Peyer's patch (tissue), 4 donors: Measurements from ENCODE around the gene DLGAP1. TPM values are rescaled to one million over a fixed set of nuclear protein-coding genes. Genes with fewer than 3 reads are reported as not detected.
"Not testable (repeated sequence)": the region's sequence is repeated elsewhere in the genome, so short reads cannot be mapped to it uniquely, and the experiment has no call there.

Experiments used
- DNase-seq, 3 donors: peaks; one replicate each; pipeline ENCODE4 v3.0.0-alpha.2; 2017 to 2019
- H3K27ac ChIP-seq, 4 donors: fragments of 200-600 bp; sonication (generic); one replicate each; pipeline ENCODE4 v1.5.1; 2016 to 2019
- H3K27me3 ChIP-seq, 2 donors: fragments of 200-600 bp; sonication (generic); one replicate each; pipeline ENCODE4 v1.5.1; 2019
- H3K36me3 ChIP-seq, 3 donors: fragments of 200-600 bp; sonication (generic); one replicate each; pipeline ENCODE4 v1.5.1; 2016 to 2019
- H3K4me1 ChIP-seq, 4 donors: fragments of 200-600 bp; sonication (generic); one replicate each; pipeline ENCODE4 v1.5.1; 2016 to 2019
- H3K4me3 ChIP-seq, 4 donors: fragments of 200-600 bp; sonication (generic); 1 replicate in 3 of 4; 2 replicates in 1 of 4; pipeline ENCODE4 v1.5.1; 2016 to 2019; ENCODE audit warnings: mild to moderate bottlenecking in 1 of 4
- H3K9me3 ChIP-seq, 4 donors: fragments of 200-600 bp; sonication (generic); one replicate each; pipeline ENCODE4 v1.5.1; 2016 to 2019; ENCODE audit warnings: mild to moderate bottlenecking in 1 of 4
- POLR2A ChIP-seq, 2 donors: fragments of 450-650 bp; IDR thresholded peaks; one replicate each; pipeline ENCODE4 v1.5.1; 2017; ENCODE audit warnings: antibody characterized with exemption in 2 of 2, mild to moderate bottlenecking in 2 of 2, moderate library complexity in 2 of 2
- total RNA-seq, 4 donors: library from RNA; depleted of rRNA; stranded (reverse); fragments of >200 nt; gene quantifications; one replicate each; pipeline ENCODE4 v1.1.0, GENCODE V29; 2016
- TF ChIP-seq, protein P1 (sequence below), 6 experiments: fragments of 450-650 bp in 4 of 6; fragments of 200-600 bp in 2 of 6; sonication (generic) in 1 of 6; IDR thresholded peaks; one replicate each; pipeline ENCODE4 v1.5.1; 2017 to 2019; ENCODE audit warnings: antibody characterized with exemption in 6 of 6, mild to moderate bottlenecking in 3 of 6, moderate library complexity in 1 of 6

Gene DLGAP1
- total RNA-seq, 4 donors from 2014 or later, result 0.53 to 4.1 (median 2.1) TPM

DNA sequence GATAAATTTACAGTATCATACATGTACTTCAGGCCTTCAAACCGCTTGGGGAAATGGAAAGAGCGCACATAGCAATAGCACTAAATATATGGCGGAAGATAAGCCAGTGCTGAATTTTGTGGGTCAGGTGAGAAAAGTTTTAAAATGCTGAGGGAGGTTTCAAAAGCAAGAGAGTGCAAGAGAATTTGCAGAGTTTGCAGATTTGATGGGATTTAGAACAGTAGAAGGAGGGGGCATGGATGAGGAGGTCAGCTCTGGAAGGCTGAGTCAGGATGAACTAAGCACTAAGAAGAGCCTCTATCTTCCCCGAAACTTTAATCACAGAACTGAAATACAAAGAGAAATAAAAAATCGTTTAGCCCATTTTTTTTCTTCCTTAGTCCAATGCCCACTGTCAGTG, 145.9 kb downstream of the DLGAP1 start:
- DNase-seq, result no peak
- Histone ChIP-seq H3K9me3 (no peaks in the 10 kb centered on the region), H3K27me3 (no peaks in the 10 kb centered on the region), H3K4me3 (no peak overlapping the region), H3K27ac (no peak overlapping the region), H3K36me3 (no peaks in the 10 kb centered on the region), H3K4me1 (no peaks in the 10 kb centered on the region)
- TF ChIP-seq, protein P1, sequence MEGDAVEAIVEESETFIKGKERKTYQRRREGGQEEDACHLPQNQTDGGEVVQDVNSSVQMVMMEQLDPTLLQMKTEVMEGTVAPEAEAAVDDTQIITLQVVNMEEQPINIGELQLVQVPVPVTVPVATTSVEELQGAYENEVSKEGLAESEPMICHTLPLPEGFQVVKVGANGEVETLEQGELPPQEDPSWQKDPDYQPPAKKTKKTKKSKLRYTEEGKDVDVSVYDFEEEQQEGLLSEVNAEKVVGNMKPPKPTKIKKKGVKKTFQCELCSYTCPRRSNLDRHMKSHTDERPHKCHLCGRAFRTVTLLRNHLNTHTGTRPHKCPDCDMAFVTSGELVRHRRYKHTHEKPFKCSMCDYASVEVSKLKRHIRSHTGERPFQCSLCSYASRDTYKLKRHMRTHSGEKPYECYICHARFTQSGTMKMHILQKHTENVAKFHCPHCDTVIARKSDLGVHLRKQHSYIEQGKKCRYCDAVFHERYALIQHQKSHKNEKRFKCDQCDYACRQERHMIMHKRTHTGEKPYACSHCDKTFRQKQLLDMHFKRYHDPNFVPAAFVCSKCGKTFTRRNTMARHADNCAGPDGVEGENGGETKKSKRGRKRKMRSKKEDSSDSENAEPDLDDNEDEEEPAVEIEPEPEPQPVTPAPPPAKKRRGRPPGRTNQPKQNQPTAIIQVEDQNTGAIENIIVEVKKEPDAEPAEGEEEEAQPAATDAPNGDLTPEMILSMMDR (IDR thresholded peaks at IDR 0.05), result no peak
- TF ChIP-seq POLR2A (IDR thresholded peaks at IDR 0.05), result no peak

DNA sequence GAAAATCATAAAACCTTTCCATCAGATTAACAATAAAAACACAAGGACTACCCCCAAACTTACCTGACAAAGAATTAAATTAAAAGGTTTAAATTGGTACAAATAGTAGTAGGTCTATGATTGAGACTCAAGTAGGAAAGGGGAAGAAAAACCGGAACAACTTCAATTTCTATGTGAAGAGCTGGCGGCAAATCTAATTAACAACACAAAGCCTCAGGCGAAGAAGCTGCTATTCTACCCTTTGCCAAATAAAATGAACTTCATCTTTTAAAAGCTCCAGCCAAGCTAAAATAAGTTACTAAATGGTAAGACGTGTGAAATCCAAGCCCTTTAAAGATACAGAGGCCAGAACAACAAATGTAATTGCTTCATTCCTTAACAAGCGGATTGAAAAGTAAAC, 146.5 kb downstream of the DLGAP1 start:
- Histone ChIP-seq H3K4me1 (no peaks in the 10 kb centered on the region), H3K36me3 (no peaks in the 10 kb centered on the region), H3K4me3 (no peak overlapping the region), H3K27me3 (no peaks in the 10 kb centered on the region), H3K9me3 (no peaks in the 10 kb centered on the region), H3K27ac (no peak overlapping the region)
- DNase-seq, result no peak
- TF ChIP-seq, protein P1 (IDR thresholded peaks at IDR 0.05), result no peak
- no peak for TF ChIP-seq POLR2A (IDR thresholded peaks at IDR 0.05)

DNA sequence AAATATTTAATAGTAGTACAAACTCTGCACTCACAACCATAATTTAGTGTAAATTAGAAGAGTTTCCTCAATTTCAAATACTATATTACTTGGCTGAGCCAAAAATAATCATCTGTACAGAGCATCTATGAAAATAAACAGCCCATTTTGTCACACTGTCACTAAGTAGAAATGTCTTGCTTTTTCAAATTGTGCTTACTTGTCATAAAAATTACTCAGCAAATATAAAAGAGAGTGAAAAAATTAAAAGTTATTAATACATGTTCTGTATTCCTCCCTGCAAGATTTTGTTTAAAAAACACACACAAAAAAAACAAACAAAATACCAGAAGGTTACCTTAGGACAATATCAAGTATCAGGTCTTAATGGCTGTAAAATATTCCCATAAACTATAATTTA, 155.7 kb downstream of the DLGAP1 start:
- no peaks in the 10 kb centered on the region for H3K4me1 ChIP-seq
- H3K9me3 ChIP-seq, result no peaks in the 10 kb centered on the region
- no peak for DNase-seq
- H3K27ac ChIP-seq, result no peak overlapping the region
- TF ChIP-seq, protein P1 (IDR thresholded peaks at IDR 0.05), result no peak
- no peak for TF ChIP-seq POLR2A (IDR thresholded peaks at IDR 0.05)
- H3K4me3 ChIP-seq, result no peak overlapping the region
- no peaks in the 10 kb centered on the region for H3K36me3 ChIP-seq
- H3K27me3 ChIP-seq, result no peaks in the 10 kb centered on the region

DNA sequence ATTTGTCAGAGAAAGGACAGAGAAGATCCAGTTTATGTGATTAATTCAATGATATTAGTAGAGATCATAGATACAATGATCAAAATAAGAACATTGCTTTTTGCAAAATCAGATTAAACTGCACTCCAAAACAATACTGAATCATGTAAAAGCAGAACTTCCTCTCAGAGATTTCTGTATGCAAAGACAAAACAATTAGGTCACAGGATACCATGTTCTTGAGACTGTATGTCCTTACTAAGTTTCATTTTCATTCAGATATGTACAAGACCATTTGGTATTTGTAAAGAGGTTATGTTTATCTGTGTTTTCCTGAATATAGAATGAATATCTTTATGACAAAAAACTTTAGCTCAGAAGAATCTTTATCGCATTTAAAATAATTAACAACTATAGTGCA, 161.8 kb downstream of the DLGAP1 start:
- H3K36me3 ChIP-seq, result no peaks in the 10 kb centered on the region
- TF ChIP-seq, protein P1 (IDR thresholded peaks at IDR 0.05), result no peak
- no peak for TF ChIP-seq POLR2A (IDR thresholded peaks at IDR 0.05)
- no peaks in the 10 kb centered on the region for H3K27me3 ChIP-seq
- H3K4me3 ChIP-seq, result no peak overlapping the region
- no peak for DNase-seq
- H3K9me3 ChIP-seq, result no peaks in the 10 kb centered on the region
- H3K27ac ChIP-seq, result no peak overlapping the region
- no peaks in the 10 kb centered on the region for H3K4me1 ChIP-seq

DNA sequence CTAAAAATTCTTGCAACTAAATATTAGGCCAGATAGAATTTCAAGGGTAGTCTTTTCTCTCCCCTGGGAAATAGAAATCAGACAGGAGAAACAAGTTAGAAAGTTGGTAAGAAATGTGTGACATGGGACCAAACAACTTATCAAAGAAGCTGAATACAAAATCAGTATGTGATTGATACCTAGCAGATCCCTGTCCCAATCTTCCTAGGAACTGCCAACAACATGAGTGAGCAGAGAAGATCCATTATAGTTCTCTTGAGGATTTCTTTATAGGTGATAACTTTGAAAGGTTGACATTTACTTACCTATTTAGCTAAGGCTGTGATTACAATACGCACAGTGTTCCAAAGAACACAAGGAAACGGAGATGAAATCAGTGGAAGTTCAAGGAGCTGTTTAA, 162.4 kb downstream of the DLGAP1 start:
- no peaks in the 10 kb centered on the region for H3K9me3 ChIP-seq
- no peak overlapping the region for H3K4me3 ChIP-seq
- TF ChIP-seq POLR2A (IDR thresholded peaks at IDR 0.05), result no peak
- TF ChIP-seq, protein P1 (IDR thresholded peaks at IDR 0.05), result no peak
- H3K27ac ChIP-seq, result no peak overlapping the region
- H3K36me3 ChIP-seq, result no peaks in the 10 kb centered on the region
- H3K4me1 ChIP-seq, result no peaks in the 10 kb centered on the region
- DNase-seq, result no peak
- H3K27me3 ChIP-seq, result no peaks in the 10 kb centered on the region

DNA sequence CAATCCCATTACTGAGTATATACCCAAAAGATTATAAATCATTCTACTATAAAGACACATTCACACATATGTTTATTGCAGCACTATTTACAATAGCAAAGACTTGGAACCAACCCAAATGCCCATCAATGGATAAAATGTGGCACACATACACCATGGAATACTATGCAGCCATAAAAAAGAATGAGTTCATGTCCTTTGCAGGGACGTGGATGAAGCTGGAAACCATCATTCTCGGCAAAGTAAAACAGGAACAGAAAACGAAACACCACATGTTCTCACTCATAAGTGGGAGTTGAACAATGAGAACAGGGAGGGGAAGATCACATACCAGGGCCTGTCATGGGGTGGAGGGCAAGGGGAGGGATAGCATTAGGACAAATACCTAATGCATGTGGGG, 167.8 kb downstream of the DLGAP1 start:
- H3K27ac ChIP-seq, H3K36me3 ChIP-seq, H3K27me3 ChIP-seq, DNase-seq, H3K4me3 ChIP-seq, H3K9me3 ChIP-seq, H3K4me1 ChIP-seq: not testable (repeated sequence)
